ENCODE results near the gene SNX9. TPM values are rescaled to one million over a fixed set of nuclear protein-coding genes. Genes with fewer than 3 reads are reported as not detected.
A peak's percentile ranks its signal among the peaks of the same experiment; 100 is the strongest.

Gene SNX9
- total RNA-seq, 2 donors from 2014 or later: 19.8 to 24.1 TPM

DNA sequence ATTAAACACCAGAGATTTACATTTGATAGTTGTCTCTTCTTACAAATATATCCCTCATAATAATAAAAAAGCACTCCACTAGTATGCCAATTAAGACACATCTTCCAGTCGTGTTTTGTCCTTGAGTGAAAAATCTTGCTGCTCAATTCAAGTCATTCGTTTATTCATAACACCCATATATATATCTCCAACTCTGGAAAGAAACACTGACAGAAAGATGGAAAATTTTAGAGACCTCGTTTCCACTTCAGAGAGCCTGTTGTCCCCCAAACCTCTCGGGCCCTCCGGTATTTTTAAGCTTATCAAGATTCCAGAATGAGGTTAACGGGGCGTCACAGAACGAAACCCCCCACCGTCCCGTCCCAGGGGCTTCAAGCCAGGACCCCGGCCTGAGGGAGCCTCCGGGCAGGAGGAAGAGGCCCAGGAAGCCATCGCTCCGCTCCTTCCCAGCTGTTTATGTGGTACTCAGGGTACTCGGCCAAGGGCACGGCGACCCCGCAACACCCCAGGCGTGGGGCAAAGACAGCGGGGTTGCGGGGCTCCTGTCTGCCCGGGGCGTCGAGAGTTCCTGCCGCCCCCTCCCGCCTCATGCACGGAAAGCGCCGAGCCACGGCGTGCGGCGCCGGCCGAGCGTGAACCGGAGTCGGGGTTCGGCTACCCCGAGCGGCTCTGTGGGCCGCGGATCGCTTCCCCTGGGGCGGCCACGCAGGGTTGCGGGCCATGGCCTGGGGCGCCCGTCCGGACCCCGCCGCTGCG is 623 bp upstream of the SNX9 start:
- ATAC-seq: peak; percentile 38
- intact Hi-C loops (cut with DNase I): no loop called here
- 17 to 43% methylated on average over 19 to 53 of the region's 53 CpGs for WGBS, 2 donors

DNA sequence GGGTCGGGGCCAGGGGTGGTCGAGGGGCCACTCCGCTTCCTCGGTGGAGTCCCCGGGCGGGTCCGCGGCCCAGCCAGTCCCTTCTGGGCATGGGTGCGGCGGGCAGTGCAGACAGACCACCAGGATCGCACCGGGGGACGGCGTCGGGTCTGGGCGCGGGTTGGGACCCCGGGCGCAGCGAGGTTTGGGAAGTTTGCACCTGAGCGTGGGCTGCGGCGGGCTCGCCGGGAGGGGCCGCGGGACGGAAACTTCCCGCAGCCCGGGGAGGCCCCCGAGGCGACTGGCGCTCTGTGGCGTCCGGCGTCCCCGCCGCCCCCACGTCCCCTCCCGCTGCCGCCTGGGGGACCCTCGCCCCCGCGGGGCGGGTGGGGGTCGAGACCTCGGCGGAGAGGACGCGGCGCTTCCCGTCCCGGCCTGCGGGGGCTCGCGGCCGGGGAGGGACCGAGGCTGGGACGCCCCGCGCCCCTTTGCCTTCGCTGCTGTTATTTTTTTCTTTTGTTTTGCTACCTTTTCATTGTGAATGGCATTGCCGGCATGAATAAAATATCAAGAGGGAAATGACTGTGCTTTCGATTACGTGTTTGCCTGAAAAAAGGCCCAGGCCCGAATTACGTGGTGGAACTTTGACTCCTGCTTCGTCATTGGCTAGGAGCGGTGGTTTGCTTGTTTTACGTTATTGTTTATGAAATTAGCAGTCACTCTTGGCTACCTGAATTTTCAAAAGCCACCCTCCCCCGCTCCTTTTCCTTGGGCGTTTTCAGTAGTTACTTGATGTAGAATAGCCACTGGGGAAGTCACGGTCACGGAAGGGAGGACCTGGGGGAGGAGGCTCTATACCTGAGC is 703 bp downstream of the SNX9 start:
- Histone ChIP-seq H3K4me3 (peak overlapping the region; percentile 74 to 82), H3K36me3 (replicated peaks in 1 of 2; ENCODE audit: insufficient read depth in 1 of 2, low read depth in 2 of 2) (no peaks in the 10 kb centered on the region), H3K4me1 (peaks cover 29% of the 10 kb centered on the region), H3K27me3 (no peaks in the 10 kb centered on the region), H3K27ac (peak overlapping the region; percentile 92 to 98 (median 95)), H3K9me3 (no peaks in the 10 kb centered on the region)
- WGBS, 2 donors: 0 to 1% methylated on average over 33 to 47 of the region's 74 CpGs
- ATAC-seq: peak; percentile 66
- intact Hi-C loops (cut with DNase I): no loop called here
- peak; percentile 66 to 82 (median 71) for DNase-seq
- peak; percentile 20 to 75 (median 75) for TF ChIP-seq POLR2A (IDR thresholded peaks at IDR 0.05)
- TF ChIP-seq, protein P1, sequence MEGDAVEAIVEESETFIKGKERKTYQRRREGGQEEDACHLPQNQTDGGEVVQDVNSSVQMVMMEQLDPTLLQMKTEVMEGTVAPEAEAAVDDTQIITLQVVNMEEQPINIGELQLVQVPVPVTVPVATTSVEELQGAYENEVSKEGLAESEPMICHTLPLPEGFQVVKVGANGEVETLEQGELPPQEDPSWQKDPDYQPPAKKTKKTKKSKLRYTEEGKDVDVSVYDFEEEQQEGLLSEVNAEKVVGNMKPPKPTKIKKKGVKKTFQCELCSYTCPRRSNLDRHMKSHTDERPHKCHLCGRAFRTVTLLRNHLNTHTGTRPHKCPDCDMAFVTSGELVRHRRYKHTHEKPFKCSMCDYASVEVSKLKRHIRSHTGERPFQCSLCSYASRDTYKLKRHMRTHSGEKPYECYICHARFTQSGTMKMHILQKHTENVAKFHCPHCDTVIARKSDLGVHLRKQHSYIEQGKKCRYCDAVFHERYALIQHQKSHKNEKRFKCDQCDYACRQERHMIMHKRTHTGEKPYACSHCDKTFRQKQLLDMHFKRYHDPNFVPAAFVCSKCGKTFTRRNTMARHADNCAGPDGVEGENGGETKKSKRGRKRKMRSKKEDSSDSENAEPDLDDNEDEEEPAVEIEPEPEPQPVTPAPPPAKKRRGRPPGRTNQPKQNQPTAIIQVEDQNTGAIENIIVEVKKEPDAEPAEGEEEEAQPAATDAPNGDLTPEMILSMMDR (IDR thresholded peaks at IDR 0.05): peak in 2 of 7 experiments; percentile 17 to 20

More for the DNA sequence above, 623 bp upstream of the SNX9 start:
- DNase-seq: peak in 1 of 4 donors; percentile 13
- Histone ChIP-seq H3K4me3 (no peak overlapping the region), H3K27me3 (no peaks in the 10 kb centered on the region), H3K4me1 (peaks cover 30% of the 10 kb centered on the region), H3K36me3 (replicated peaks in 1 of 2; ENCODE audit: insufficient read depth in 1 of 2, low read depth in 2 of 2) (no peaks in the 10 kb centered on the region), H3K9me3 (no peaks in the 10 kb centered on the region), H3K27ac (peak overlapping the region; percentile 92 to 98 (median 95))
- no peak for TF ChIP-seq POLR2A (IDR thresholded peaks at IDR 0.05)
- TF ChIP-seq, protein P1 (IDR thresholded peaks at IDR 0.05): no peak

DNA sequence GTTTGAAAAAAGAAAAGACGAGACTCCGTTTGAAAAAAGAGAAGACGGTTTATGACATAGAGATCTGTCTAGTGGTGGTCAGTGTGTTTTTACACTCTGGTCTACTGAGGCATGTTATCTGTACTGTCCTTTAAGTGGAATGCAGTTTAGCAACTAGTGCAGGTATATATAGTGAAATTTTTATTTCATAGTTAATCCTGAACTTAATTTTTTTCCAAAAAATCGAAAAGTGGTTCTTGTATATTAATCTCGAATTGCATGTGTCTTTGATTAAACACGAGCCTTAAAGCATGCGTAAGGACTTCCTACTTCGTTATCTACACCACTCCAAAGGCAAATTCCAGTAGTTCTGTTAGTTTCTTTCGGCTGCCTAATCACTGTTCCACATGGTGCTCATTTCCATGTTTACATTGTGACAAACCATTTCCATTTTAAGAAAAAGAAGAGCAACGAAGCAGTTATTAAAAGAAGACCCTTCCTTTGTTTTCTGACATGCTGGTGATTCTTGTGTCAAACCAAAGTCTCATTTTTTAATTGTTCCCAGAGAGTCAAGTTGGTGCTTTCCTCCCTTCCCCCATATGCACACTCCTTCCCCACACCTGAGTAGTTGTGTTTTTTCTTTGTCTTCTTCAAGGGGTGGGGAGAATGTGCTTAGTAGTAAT is 2.3 kb downstream of the SNX9 start:
- peak overlapping the region in 2 of 4 donors; percentile 92 to 98 for H3K27ac ChIP-seq
- TF ChIP-seq, protein P1 (IDR thresholded peaks at IDR 0.05): no peak
- TF ChIP-seq POLR2A (IDR thresholded peaks at IDR 0.05): no peak
- WGBS, 2 donors: 42 to 50% methylated on average over 10 of the region's 10 CpGs
- no peak for DNase-seq
- no peak for ATAC-seq
- H3K9me3 ChIP-seq: no peaks in the 10 kb centered on the region
- no peak overlapping the region for H3K4me3 ChIP-seq
- H3K4me1 ChIP-seq: peaks cover 26% of the 10 kb centered on the region
- intact Hi-C loops (cut with DNase I): no loop called here
- no peaks in the 10 kb centered on the region for H3K36me3 ChIP-seq (replicated peaks in 1 of 2; ENCODE audit: insufficient read depth in 1 of 2, low read depth in 2 of 2)
- H3K27me3 ChIP-seq: no peaks in the 10 kb centered on the region

DNA sequence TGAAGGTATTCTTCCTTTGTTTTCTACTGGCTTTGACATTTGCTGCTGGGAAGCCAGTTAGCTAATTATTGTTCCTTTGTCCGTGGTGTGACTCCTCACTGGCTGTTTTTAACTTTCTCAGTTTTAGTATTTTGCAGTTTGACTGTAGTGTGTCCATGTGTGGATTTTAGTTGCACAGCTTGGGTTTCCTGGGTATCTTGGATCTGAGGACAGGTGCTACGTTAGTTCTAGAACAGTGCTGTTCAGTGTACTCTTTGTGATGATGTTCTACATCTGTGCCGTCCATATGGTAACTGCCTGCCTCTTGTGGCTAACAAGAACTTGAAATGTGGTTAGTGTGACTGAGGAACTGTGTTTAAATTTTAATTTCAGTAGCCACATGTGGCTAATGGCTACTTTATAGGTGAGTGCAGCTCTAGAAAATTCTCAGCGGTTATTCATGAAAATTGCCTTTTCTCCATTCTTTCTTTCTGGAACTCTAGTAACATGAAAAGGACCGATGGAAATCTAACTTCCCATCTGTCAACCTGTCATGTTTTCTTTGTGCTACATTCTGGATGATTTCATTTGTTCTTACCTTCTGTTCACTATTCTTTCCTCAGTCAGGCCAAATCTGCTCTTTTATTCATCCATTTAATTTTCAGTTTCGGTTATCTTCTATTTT is 7.4 kb downstream of the SNX9 start:
- Histone ChIP-seq H3K27ac (no peak overlapping the region), H3K36me3 (replicated peaks in 1 of 2; ENCODE audit: insufficient read depth in 1 of 2, low read depth in 2 of 2) (no peaks in the 10 kb centered on the region), H3K9me3 (no peaks in the 10 kb centered on the region), H3K4me3 (no peak overlapping the region), H3K4me1 (peaks cover 21% of the 10 kb centered on the region), H3K27me3 (no peaks in the 10 kb centered on the region)
- intact Hi-C loops (cut with DNase I): no loop called here
- ATAC-seq (no peak), DNase-seq (no peak)
- TF ChIP-seq, protein P1 (IDR thresholded peaks at IDR 0.05): no peak
- TF ChIP-seq POLR2A (IDR thresholded peaks at IDR 0.05): no peak
- WGBS, 2 donors: 79 to 81% methylated on average over 6 of the region's 6 CpGs

Measured in body of pancreas (tissue), 4 donors.